GM18519 (cell line): Measurements from ENCODE around the gene MCC.

Source experiments
- ATAC-seq: cut with Tn5 transposase; IDR thresholded peaks from one replicate; pipeline ENCODE4 v1.9.1; 2021; ENCODE audit warnings: mild to moderate bottlenecking, moderate library complexity; ENCODE audit not compliant: unreplicated experiment, low FRiP score

Gene MCC

DNA sequence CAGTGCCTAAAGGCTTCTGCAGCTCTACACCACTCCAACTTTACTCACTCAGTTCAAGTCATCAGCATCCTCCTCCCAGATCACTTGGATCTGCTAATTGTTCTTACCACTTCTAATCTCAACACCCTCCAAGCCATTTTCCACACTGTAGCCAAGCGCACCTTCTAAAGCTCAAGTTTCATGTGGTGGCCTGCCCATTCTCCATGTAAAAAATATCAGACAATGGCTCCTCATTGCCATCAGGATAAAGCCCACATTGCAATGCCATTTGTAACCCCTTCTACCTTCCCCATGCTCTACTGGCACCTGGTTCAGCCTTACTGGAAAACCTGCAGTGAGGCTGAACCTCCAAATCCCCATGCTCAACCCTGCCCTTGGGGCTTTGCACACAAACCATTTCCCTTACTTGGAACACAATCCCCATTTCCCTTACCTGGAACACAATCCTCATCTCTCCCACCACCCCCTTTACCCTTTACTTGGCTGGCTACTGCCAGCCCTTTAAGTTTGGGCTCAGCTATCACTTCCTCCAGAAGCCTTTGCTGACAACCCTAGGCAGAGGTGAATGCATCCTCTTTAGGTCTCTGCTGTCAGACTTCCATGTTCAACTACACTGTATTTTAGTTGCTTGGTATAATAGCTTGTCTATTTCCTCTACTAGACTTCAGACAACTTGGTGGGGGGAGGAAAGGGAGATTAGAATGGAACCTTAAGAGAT is 273.5 kb downstream of the MCC start:
- ATAC-seq, result no peak

DNA sequence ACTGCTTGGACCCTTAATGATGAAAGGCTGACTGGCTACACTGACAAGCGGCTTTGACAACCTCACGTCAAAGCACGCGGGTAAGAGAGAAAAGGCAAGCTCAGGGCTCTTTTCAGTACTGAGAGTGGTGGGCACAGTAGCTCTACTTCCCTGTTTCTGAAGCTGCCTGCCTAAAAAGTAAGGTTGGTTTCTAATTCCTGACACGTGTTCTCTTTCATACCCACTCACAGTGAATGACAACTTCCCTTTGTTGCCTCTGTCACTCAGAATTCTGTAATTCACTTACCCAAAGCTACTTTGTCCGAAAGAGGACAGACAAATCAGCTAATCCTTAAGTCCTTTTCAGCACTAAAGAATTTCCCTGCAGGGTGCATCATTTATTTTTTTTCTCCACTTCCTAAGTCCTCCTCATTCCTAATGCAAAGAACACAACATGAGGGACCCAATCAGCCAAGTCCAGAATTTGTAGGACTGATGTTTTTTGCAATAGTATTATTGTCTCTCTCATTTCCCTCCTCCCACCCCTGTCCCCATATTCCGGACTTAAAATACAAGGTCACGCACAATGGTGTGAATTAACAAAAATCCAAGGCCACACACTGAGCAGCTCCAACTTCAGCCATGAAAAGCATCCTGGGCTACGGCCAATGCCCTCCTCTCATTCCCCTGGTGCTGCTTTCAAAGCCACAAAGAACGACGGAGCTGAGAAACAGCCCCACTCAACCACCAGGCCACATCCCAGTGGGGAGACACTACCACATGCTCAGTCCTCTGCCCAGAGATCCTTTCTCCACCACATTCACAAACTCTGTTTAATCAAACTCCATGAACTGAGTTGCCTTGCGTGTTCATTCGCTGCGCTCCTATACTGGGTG is 274.5 kb downstream of the MCC start:
- ATAC-seq, result no peak

DNA sequence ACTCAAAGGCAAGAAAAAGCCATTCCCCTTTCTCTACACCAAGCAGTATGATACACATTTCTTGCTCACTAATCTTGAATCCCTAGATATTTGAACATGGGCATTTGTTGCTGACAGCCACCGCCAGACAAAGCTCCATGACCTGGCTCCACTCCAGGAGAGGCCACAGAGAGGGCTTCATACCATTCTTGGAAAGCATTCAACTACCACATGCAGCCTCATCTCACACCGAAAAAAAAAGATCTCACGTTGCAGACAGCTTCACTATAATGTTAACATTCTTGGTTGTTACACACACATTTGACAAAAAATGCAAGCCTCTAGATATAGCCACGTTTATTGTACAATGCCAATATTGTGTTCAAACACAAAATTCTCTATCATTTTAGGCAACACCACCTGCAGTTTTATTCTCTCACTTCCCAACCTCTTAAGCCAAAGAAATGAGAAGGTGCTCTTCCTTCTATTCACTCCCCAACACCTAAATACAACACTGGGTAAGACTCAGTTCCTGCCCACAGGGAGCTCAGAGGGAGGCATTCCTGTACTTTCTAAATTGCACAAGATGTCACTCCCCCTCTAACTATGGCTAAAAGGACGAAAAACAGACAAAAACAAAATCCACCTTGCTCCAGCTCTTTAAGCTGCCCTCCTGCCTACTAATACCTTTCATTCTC is 275.9 kb downstream of the MCC start:
- no peak for ATAC-seq

DNA sequence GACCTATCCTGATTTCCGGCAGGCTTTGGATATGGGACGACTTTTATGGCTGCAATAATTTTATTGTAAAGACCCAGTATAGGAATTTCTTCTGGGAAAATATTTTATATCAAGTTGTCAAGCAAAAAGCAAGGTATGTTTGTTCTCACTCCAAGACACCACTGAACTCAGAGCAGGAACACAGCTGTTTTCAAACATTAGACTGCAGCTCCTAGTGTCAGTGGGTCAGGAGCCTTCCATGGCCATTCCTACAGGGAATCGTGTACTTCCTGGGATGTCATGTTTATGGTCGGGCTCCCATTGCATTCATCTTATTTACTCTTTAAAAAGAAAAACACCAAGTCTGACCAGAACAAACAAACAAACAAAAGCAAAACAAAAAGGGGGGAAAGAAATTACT is 278.8 kb downstream of the MCC start:
- no peak for ATAC-seq

DNA sequence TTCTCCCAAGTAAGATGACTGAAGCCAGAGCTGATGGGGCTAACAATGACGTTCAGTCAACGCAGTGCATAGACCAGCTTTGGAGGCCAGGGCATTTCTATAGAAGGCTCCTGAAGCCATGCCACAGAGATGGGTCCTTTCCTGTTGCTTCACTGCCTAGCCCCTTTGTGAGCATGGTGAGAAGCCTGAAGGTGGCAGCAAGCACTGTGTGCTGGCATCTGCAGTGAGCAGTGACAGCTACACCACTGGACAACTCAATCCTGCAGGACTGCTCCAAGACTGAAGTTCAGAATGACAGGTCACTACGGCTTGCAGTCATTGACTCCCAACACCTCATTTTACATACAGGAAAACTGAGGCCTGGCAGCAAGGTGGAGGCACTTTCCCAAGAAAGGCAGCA is 282.4 kb downstream of the MCC start:
- no peak for ATAC-seq

DNA sequence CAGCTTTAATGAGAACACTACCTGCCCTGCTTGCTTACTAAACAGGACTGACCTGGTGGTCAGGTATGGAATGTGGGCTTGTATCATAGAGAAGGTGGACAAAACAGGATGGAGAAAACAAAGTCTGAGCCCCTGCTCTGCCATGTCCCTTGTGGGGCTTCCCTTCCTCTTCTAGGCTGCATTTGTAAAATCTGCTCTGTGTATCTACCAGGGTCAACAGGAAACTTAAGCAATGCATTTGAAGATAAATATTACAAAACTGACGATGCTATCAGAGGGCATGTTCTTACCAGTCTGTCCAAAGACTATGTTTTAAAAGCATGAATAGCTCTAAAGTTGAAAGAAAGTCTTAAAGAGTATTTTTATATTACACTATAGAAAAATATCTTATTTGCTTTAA is 282.9 kb downstream of the MCC start:
- no peak for ATAC-seq

DNA sequence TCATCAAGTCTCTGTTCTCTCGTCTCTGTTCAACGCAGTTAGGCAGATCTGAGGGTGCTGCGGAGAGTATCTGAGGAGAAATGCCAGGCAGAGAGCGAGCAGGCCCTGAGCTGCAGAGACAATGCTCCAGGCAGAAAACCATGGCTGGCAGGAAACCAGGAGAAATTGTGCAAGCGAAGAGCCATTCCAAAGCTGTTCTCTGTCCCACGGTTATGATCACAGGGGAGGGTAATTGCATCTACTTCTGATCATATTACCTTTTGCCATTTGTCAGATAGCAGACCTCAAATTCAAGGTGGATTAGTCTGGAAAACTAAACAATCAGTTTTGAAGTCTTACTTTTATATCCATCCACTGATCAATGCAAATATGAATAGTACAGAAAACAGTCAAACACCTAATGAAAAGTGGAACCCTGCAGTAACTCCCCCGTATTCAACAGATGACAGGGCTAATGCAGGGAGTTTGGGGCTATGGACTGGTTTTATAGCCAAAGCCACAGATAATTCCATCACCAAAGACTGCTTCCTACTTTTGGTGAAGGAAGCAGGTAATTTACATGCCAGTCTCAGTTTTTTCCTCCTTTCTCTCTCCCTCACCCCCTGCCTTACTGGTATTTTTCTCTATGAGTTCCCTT is 283.6 kb downstream of the MCC start:
- no peak for ATAC-seq

DNA sequence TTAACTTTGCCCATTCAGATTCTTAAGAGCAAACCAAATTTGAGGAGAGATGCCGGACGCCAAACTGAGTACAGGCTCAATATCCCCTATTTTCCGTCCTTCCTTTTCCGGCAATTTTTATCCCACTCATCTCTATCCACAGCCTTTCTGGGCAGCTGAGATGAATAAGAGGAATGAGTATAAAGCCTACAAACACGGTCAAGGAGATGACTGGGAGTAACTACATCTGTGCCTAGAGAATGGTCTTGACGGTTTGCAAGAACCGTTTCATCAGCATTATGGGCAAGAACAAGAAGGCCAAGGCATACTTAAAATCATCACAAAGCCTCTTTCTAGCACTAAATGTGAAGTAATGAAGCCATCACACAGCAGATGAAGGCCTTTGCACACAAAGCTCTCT is 284.3 kb downstream of the MCC start:
- ATAC-seq, result no peak

DNA sequence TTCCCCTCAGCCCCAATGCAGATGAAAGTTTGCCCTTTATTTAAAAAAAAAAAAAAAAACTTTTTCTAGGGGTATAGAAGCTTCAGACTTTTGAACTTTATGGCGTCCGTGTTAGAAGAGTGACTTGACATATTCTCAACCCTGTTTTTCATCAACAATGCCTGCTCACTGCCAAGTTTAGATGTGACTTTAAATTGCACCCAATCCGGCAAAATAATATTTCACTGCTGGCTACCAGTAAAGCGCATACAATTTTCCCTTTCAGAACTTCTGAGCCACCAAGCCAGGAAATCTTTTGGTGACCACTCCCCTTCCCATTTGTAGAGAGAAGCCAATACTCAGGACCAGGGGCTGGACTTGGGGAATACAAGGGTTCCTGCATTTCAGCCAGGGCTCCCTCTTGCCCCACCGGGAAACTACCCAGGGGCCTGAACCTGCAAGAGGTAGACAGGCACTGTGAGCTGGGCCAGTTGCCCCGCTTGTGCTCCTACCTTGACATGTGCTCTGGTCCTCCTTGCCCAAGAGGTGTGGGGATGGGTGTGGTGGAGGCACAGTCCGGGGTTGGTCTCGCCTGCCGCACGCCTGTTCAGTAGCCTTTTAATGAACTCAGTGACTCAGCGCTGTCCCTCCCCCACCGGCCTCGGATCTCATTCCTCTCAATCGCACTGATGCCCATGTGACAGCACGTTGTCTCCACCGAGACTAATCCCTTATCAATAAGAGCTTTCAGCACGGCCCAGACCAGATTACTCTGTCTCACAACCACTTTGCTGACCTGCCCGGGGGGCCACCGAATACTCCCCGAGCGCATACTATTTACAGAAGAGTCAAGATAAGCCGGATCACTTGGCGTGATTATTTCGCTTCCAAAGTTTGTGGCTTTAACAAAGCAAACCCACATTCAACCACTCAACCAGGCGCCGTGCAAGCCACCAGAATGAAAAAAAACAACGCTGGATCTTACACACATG is 285.2 kb downstream of the MCC start:
- ATAC-seq, result no peak

DNA sequence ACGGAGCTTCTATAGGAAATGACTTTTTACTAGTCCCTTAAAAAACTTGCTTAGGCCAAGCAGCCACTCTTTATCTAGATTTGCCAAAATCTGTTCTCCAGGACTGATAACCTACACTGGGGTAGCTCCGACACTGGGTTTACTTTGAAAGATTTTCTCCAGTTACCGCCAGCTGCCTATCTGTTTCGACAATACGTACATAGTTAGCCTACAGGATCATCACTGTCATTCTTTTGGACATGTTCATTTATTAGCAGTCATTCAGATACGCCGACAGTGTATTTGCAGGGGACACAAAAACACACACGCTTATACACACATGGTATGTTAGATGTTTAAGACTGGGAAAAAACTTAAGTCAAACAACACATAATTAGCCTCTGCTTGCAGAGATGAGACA is 286.0 kb downstream of the MCC start:
- ATAC-seq, result no peak

DNA sequence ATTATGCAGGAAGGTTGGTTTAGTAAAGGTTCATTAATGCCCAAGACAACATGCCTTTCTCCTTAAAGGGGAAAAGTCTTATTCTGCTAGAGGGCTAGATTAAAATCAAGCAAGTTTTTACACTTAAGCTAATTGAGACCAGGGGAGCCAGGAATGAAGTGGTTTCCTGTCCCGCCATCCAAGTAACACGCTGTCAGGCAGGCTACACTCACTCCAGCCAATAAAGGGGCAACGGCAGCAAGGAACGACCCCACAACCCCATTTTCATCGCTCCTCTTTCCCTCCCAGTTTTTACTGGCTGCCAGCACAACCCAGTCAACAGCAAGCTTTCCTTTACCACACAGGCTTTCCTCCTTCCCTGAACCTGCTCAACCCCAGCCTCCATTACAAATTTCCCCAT is 286.5 kb downstream of the MCC start:
- no peak for ATAC-seq

DNA sequence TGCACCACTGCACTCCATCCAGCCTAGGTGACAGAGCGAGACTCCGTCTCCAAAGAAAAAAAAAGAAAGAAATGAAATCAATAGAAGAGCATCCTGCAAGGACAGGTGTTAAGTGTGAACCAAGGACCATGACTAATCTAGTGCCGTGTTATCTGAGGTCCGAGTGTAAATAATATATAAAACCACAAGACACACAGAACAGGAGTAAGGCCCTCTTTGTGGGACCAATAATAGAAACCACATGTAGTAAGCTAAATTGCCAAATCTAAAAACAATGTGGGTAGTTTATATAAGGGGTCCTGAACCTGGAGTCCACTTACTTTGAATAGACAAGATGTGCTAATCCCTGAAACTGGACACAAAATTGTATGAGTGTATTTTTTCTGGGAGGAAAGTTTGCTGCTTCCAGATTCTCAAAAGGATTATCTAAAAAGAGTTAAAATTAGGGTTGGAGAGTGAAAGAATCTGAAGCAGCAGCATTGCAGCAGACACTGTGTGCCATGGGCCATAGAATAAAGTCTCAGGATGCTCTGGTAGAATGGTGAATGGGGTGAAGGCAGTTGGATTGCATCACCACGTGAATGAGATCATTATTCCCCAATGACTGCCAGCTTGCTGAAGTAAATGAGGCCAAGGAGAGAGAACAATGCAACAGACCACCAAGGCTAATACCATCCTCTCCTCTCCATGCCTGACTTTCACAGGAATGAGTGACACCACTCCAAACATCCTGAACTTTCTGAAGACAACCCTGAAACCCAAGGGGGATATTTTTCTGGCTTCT is 288.9 kb downstream of the MCC start:
- no peak for ATAC-seq

DNA sequence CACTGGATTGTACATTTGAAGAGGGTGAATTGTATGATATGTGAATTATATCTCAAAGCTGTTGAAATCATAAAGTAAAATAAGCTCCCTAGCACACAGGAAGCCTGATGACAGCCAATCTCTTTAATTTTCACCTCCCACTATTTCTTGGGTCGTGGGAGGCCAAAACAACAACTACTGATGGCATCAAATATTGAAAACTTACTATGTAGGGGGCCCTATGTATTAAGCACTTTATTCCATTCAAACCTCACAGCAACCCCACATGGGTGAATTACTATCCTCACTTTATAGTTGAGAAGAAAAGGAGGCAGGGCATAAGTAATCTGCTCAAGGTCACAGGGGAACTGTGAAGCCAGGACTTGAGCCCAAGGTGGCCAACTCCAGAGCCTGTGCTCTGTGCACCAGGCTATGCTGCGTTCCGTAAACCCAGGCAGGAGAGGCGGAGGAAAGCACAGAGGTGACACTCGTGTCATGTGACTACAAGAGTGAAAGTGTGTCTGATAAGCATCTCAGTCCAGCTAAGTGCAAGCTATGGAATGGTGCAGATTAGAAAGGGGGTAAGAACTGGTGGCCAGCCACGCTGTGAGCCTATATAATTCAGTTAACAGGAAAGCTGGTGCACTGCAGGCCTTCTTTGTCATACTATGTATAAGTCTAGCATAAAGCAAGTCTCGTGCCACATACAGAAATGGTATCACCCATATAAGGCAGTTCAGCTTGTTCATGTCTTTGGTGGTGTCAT is 290.6 kb downstream of the MCC start:
- ATAC-seq, result no peak

DNA sequence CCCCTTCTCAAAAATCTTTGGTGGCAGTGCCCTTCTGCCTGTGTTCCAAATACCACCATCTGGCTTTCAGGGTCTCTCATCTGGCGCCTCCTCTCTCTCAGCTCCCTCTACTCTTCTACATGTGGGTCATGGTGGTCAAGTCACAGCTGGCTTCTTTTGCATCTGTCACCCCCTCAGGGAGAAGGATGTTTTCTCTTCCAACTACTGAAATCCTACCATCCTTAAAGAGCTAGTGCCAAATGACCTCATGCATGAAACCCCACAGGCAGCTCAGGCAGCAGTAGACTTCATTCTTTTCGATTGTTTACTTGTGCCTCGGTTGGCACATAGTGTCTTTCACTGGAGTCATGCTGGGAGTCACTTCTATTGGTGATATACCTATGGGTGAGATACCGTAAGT is 292.5 kb downstream of the MCC start:
- no peak for ATAC-seq

DNA sequence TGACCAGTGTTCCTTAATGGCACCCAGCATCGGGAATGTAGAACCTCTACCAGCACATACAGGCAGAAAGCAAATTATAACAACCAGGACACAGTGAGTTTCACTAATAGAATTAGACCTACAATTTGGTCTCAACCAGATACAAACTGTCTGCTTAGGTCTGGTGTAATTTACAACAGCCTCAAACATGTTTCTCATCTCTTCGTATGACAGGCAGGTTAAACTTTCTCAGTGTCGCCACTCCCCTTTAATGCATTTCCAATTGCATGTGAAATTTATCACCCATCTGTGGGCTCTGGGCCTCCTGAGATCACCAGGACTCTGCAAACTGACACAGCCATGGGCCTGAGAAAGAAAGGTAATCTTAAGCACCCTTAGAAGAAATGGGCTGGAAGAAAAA is 293.0 kb downstream of the MCC start:
- no peak for ATAC-seq

DNA sequence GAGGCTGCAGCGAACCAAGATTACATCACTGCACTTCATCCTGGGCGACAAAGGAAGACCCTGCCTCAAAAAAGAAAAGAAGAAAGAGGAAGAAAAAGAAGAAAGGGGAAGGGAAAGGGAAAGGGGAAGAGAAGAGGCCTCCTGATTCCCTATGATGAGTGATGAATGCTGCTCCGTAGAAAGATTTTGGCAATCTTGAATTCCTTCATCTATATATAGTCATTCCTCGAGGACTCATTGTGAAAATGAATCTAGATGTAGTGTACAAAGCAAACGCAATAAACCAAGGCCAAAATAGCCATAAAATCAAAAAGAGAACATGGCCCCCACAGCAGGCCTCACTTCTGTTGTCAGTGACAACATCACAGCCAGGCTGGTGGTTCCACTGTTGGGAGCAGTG is 293.7 kb downstream of the MCC start:
- no peak for ATAC-seq

DNA sequence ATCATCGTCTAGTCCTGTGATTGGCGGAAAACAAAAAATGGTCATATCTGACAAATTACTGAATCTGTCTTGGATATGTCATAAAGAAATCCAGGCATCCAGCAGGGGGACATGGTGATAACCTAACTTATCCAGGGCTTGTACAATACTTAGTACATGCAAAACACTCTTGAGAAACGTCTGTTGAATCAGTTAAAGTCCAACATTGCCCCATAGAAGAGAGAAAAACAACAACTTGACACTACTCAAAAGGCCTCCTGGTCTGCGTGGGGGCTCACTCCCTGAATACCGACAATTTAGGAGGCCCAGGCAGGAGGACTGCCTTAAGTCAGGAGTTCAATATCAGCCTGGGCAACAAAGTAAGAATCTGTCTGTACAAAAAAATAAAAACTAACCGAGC is 294.1 kb downstream of the MCC start:
- ATAC-seq, result no peak

DNA sequence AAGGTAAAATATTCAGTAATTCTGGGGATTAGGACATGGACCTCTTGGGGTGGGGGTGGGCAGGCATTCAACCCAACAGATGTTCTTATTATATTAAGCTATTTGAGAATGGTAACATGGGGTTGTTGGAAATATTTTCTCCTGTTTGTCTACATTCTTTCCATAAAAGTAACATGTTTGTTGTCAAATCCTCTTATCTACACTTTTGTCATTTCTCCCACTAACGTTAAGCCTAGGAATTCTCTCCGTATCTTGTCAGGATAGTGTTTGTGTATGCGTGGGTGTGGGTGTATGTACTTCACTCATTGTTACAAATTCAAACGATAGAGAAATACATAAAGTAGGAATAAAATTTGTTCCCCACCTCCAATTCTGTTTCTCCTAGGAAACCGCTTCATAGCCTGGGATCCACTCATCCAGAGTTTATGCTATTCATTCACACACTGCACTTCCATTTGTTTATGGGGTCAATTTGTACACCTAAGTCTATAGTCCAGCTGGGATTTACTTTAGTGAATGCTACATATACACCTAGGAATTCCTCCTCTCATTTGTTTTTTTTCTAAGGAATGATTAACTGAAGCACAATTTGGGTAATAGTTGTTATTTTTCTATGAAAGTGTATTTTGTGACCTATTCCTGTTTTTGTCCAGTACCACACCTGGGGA is 294.8 kb downstream of the MCC start:
- ATAC-seq, result no peak
